Choroid plexus epithelial cell (primary cell): Measurements from ENCODE around the gene POLE.
A peak's percentile ranks its signal among the peaks of the same experiment; 100 is the strongest.

Experiments
- DNase-seq: peaks from one replicate; pipeline ENCODE4 v3.0.0-alpha.2; 2010; ENCODE audit warnings: low read depth
- H3K4me3 ChIP-seq: 2 replicates; pipeline ENCODE4 v1.5.1; 2011; ENCODE audit warnings: low read depth, mild to moderate bottlenecking, control low read depth, low read length, moderate library complexity
- TF ChIP-seq, protein P1 (sequence below): conservative IDR thresholded peaks from 2 replicates; pipeline ENCODE4 v1.5.1; 2011; ENCODE audit warnings: low read depth, mild to moderate bottlenecking, control low read depth, inconsistent platforms, low read length, moderate library complexity

The POLE gene

GRCh38 chr12:132622437-132623071, 64.6 kb downstream of the POLE start:
- peak; percentile 77 for DNase-seq
- TF ChIP-seq, protein P1, sequence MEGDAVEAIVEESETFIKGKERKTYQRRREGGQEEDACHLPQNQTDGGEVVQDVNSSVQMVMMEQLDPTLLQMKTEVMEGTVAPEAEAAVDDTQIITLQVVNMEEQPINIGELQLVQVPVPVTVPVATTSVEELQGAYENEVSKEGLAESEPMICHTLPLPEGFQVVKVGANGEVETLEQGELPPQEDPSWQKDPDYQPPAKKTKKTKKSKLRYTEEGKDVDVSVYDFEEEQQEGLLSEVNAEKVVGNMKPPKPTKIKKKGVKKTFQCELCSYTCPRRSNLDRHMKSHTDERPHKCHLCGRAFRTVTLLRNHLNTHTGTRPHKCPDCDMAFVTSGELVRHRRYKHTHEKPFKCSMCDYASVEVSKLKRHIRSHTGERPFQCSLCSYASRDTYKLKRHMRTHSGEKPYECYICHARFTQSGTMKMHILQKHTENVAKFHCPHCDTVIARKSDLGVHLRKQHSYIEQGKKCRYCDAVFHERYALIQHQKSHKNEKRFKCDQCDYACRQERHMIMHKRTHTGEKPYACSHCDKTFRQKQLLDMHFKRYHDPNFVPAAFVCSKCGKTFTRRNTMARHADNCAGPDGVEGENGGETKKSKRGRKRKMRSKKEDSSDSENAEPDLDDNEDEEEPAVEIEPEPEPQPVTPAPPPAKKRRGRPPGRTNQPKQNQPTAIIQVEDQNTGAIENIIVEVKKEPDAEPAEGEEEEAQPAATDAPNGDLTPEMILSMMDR: no peak

DNA sequence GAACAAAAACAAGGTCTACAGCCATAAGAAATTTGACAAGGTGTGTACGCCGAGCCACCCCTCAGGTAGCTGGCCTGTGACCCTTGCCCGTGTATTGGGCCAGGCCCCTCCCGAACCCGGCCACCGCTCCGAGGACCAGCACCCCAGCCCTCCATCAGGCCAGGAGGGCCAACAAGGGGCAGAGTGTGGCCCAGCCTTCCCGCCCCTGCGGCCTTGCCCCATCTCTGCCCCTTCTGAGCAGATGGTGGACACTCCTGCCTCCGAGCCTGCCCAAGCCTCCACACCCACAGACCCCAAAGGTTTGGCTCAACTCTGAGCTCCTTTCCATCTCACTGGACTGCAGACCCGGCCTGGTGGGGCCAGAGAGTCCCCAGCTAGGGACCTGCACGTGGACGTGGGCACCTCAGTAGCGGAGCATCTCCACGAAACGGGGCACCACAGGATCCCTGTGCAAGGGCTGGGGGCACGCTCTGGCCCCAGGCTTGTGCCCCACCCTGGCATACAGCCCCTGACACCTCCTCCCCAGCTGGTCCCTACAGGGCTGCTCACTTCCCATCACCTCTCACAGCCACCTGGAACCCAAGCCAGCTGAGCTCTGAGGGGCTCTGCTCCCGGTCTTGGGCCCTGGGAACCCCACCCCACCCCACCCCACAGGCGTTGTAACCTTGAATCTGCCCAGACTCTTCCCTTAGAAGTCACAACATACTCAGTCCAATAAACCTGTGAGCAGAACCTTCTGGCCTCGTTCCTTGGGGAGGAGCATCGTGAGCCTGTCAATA, 65.3 kb downstream of the POLE start:
- TF ChIP-seq, protein P1: no peak
- H3K4me3 ChIP-seq: no peak overlapping the region
- no peak for DNase-seq

More at GRCh38 chr12:132622437-132623071, 64.6 kb downstream of the POLE start:
- H3K4me3 ChIP-seq: peak overlapping the region; percentile 14

GRCh38 chr12:132620899-132621656, 66.1 kb downstream of the POLE start:
- H3K4me3 ChIP-seq: no peak overlapping the region
- TF ChIP-seq, protein P1: no peak
- DNase-seq: no peak

- TF ChIP-seq, protein P1: no peak
- DNase-seq: no peak
- no peak overlapping the region for H3K4me3 ChIP-seq
These were observed 66.8 kb downstream of the POLE start for GRCh38 chr12:132620113-132620898.

DNA sequence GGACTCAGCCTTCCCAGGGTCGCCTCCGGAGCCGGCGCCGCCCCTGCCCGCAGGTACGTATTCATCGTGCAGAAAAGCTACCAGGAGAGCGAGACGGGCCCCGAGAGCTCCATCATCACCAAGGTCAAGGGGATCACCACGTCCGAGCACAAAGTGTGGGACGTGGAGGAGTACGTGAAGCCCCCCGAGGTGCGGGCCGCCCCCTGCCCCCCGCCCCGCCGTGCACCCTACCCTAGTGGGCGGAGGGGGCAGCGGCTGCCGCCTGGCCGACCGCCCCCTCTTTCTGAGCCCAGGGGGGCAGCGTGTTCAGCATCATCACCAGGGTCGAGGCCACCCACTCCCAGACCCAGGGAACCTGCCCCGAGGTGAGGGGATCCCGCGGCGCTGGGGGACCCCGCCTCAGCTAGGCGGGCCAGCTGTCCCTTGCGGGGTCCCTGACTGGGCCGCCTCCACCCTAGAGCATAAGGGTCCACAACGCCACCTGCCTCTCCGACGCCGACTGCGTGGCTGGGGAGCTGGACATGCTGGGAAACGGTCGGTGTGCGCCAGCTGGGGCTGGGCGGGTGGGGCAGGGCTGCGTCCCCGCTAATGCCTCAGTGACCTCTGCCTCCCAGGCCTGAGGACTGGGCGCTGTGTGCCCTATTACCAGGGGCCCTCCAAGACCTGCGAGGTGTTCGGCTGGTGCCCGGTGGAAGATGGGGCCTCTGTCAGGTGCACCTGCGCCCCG, 67.6 kb downstream of the POLE start:
- TF ChIP-seq, protein P1: no peak
- no peak overlapping the region for H3K4me3 ChIP-seq
- DNase-seq: no peak

DNA sequence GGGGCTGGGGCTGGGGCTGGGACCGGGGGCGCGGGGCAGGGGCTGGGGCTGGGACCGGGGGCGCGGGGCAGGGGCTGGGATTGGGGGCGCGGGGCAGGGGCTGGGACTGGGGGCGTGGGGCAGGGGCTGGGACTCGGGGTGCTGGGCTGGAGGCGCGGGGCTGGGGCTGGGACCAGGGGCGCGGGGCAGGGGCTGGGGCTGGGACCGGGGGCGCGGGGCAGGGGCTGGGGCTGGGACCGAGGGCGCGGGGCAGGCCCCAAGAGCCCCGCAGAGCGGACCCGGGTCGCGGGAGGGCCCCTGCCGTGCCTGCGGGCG, 68.1 kb downstream of the POLE start:
- H3K4me3 ChIP-seq: no peak overlapping the region
- DNase-seq: no peak
- TF ChIP-seq, protein P1: no peak
